B cell (primary cell): ENCODE measurements around the gene CCNC.

Experiments
- EZH2 ChIP-seq: IDR thresholded peaks from 2 replicates; pipeline ENCODE4 v1.6.1; 2012; ENCODE audit warnings: borderline replicate concordance, low read depth, mild to moderate bottlenecking, moderate library complexity, low read length; ENCODE audit not compliant: insufficient read depth, poor library complexity, severe bottlenecking
- TF ChIP-seq, protein P1 (sequence below): fragments of 200-600 bp; IDR thresholded peaks from one replicate; pipeline ENCODE4 v1.8.0; 2022; ENCODE audit warnings: antibody characterized with exemption, mild to moderate bottlenecking

DNA sequence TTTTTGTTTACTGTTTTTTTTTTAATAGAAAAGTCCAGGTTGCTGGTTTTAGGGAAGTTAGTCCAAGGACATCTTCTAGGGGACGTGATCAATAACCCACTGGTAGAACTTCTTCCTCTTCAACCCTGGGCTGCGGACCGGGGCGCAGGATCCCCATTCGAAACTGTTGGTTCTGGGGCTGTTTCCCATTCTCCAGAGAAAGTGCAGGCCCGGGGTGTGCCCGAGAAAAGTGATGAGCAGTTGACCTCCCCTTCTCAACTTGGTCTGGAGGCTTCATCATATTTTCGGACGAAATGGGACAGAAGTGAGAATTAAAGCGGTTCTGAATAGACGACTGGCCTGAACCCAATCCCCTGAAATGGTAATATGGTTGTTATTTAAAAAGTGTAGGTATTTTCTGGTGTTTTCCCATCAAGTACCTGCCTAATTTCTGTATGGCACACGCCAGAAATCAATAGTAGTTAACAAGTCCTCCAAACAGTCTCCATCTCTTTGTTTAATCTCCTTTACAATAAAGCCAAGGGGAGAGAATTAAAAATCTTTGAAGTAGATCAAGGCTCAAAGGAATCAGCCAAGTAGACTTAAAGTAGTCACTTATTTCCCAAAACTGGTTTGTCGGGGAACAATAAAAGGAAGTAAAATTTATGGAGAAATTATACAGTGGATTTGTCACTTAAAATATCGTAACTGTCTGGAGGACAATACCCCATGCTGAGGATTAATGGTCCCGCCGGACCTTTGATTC is 37.6 kb upstream of the CCNC start:
- TF ChIP-seq, protein P1, sequence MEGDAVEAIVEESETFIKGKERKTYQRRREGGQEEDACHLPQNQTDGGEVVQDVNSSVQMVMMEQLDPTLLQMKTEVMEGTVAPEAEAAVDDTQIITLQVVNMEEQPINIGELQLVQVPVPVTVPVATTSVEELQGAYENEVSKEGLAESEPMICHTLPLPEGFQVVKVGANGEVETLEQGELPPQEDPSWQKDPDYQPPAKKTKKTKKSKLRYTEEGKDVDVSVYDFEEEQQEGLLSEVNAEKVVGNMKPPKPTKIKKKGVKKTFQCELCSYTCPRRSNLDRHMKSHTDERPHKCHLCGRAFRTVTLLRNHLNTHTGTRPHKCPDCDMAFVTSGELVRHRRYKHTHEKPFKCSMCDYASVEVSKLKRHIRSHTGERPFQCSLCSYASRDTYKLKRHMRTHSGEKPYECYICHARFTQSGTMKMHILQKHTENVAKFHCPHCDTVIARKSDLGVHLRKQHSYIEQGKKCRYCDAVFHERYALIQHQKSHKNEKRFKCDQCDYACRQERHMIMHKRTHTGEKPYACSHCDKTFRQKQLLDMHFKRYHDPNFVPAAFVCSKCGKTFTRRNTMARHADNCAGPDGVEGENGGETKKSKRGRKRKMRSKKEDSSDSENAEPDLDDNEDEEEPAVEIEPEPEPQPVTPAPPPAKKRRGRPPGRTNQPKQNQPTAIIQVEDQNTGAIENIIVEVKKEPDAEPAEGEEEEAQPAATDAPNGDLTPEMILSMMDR: no peak
- peak; percentile 52 for TF ChIP-seq EZH2
